Activated naive CD4-positive, alpha-beta T cell treated with anti-CD3 and anti-CD28 coated beads, Interleukin-2, amount 50 U/mL, for 16 hours (primary cell): Measurements from ENCODE around the gene RABEP1.
"Not testable (repeated sequence)": the region's sequence is repeated elsewhere in the genome, so short reads cannot be mapped to it uniquely, and the experiment has no call there.

Experiments
- DNase-seq: peaks from one replicate; pipeline ENCODE4 v3.0.0-alpha.2; 2020

The RABEP1 gene

GRCh38 chr17:5422505-5422904 lies 140.4 kb downstream of the RABEP1 start:
- DNase-seq, result no peak

GRCh38 chr17:5424909-5425308 lies 142.8 kb downstream of the RABEP1 start:
- DNase-seq, result no peak

GRCh38 chr17:5425826-5426225 lies 143.7 kb downstream of the RABEP1 start:
- DNase-seq, result no peak

GRCh38 chr17:5429191-5429887 lies 147.3 kb downstream of the RABEP1 start:
- DNase-seq, result no peak

- DNase-seq, result no peak
Observed at GRCh38 chr17:5430413-5430999, 148.4 kb downstream of the RABEP1 start.

- not testable (repeated sequence) for DNase-seq
Observed at GRCh38 chr17:5431234-5431633, 149.2 kb downstream of the RABEP1 start.

- DNase-seq, result no peak
Observed at GRCh38 chr17:5431949-5432556, 150.0 kb downstream of the RABEP1 start.

- DNase-seq, result no peak
Observed at GRCh38 chr17:5434984-5435383, 152.9 kb downstream of the RABEP1 start.
